ENCODE data around the gene GMPR.

Gene GMPR

DNA sequence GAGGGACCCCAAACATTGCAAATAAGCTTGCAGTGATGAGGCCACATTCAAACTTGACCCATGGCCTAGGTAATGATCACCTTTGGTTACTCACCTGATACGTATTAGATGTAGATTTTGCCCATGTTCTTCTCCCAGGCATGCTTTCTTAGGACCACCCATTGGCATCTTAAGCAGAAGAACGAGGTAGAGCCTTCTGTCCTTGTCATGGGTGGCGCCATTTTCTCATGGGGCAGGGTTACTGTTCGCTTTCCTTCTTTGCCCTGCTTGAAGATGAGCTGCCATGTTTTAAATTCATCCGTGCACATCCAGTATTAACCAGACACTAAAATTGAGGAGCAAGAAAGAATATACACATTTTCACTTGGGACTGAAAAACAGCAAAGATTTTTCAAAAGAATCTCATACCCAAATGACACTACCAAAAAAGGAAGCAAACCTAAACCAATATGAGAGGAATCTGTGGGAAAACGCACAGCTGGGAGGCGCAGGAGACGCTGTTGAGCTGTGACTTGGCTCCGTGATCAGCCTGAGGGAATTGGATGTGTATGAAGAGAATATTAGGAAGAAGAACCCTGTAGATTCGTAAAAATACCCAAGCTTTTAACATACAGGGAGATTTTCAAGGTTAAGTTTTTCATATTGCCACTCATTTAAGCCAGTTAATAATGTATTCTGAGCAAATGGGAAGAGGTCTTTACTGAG, 36.6 kb downstream of the GMPR start:
- no peak for DNase-seq

DNA sequence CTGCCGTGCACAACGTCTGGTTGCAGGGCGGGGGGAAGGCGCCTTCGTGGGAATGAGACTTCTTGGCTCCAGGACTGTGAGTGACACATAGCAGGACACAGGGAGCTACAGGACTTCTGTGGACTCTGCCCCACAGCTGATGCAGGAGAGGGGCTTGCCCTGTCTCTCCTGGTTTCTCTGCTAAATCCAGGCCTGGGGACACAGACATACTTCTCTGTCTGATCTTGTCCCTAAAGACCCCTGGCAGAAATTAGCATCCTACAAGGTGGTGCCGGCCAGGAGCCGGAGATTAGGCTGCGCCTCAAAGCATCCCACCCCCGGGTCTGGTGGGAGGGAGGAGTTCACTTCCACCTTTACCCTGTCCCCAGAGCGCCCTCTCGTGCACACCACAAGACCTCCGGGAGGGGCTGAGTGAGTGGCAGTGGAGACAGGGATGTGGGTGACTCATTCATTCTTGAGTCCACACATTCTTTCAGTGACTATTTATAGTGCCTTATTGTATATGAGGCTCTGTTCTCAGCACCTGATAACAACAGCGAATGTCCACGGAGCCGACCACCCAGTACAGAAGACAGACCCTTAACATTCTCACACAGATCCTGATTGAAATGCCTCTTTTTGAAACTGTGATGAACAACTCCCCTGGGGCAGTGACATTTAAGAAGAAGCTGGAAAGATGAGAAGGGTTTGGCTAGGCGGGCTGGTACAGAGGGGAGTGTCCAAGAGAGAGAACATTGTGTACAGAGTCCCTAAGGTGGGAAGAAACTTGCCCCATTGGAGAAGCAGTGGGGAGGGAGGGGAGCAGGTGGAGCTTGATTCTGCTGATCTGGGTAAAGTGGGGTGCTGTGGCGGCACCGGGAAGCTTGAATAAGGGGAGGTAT, 39.0 kb downstream of the GMPR start:
- no peak for DNase-seq

DNA sequence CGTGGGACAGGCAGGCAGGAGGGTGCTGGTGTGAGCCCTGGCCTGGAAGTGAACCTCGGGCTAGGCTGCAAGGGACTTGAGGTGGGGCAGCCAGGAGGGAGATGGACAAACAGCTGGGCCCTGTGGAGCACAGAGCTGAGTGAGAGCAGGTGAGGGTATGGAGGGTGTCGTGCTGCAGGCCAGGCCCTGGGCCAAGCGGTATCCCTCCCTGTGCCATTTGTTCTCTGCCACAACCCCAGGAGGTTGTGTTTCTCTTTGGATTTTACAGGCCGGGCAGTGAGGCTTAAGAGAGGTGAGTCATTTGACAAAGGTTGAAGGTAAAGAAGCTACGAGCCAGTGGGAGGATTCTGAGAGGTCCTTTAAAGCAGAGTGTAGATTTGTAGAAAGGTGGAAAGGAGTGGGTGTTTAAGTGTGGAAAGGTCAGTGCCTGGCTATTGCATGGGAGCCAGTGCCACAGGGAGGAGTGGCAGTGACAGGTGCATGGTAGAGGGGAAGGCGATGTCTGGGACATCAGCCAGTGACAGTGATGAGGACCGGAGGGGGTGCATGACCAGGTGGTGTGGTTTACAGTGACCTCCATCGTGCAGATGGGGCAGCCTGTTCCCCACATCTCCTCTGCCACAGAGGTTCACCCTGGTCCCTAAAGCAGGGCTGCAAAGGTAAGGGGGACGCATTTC, 39.8 kb downstream of the GMPR start:
- DNase-seq, result no peak

DNA sequence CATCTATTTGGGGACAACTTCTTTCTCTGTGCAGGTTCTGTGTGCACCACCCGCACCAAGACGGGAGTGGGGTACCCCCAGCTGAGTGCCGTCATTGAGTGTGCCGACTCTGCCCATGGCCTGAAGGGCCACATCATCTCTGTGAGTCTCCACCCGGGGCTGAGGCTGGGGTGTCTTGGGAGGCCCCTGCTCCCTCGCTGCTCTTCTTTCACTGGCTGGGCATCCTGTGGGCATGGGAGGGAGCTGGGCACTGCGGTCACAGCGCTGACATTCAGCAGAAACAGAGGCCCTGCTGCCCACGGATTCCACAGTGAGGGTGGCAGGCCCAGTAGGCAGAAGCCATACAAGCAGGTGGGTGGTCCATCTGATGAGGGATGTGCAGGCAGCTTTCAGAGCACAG, 40.4 kb downstream of the GMPR start:
- no peak for DNase-seq

DNA sequence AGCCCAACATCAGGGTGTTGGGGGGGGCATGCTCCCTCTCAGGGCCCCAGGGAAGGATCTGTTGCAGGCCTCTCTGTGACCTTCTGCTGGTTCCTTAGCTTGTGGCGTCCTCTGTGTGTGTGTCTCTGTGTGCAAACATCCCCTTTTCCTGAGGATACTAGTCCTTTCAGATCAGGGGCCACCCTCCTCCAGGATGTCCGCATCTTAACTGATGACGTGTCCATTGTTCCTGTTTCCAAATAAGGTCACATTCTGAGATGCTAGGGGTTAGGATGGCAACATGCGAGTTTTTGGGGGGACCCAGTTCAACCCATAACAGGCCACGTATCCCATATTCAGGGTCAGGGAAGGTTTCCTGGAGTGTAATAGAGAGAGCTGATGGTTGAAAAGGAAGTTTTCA, 40.9 kb downstream of the GMPR start:
- no peak for DNase-seq

DNA sequence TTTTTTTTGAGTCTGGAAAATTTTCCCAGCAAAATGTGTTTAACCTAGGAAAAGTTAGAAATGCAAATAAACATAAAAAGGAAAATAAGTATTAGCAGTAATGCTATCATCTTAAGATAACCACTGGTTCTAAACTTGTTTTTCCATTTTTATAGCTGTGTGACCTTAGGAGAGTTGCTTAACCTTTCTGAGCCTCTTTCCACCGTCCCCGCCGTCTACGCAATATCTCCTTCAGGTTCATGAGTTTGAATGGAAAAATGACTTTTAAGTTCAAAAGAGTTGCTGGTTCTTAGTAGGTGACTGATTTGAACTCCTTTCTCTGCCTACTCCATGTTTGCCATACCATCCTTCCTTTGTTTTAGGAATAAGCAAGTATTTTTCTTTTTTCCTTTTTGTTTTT, 44.0 kb downstream of the GMPR start:
- no peak for DNase-seq

DNA sequence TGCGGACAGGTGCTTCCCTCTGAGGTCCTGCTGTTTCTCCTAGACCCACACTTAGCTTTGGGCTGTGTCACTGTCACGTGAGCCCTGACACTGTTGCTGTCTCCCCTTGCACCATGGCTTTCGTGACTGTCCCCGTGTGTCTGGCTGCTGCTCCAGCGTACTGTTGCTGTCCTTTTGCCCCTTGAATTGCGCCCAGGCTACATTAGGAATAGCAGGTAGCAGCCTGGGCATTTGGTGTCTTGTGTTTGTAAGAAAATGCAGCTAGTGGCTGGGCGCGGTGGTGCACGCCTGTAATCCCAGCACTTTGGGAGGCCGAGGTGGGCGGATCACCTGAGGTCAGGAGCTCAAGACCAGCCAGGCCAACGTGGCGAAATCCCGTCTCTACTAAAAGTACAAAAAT, 46.1 kb downstream of the GMPR start:
- no peak for DNase-seq

DNA sequence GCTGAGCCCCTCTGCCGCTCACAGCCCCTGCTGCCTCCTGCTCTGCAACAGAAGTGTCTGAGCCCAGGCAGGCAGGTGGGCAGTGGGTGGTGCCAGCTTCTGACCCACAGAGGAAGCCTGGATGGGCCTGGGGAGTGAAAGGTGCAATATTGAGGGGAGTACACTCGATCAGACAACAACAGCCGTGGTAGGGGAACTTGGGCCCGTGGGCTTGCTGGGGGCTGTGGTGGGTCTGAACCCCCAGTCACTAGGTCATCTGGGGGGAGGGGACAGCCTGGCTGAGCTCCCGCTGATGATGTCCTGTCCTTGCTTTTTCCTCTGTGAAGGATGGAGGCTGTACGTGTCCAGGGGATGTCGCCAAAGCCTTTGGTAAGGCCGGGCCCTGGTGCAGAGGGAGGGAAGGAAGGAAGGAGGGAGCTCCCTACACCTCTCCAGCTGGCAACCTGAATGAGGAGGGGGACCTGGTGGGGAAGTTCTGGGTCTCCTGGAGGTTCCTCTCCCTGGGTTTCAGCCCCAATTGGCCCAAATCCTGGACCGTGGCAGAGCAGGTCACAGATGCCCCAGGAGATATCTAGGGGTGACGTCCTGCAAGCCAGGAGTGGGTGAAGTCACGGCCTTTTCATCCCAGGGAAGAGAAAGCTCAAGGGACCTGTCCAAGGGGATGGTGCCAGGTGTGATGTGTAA, 47.2 kb downstream of the GMPR start:
- DNase-seq, result no peak

DNA sequence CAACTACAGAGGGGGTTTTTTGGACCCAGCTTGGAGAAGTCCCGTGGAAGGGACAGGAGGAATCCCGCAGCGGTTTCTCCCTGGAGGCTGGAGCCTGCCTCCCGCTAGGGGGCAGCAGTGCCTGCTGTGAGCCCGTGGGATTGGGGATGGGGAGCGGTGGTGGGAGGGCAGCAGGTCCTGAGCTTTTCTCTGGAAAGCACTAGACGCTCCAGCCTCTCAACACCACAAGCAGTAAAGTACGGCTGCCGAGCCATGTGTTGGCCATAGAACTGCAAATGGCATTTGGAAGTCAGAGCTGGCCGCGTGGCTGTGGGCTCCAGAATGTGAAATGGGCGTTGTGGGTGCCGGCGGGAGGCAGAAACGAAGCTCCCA, 47.8 kb downstream of the GMPR start:
- DNase-seq, result no peak

DNA sequence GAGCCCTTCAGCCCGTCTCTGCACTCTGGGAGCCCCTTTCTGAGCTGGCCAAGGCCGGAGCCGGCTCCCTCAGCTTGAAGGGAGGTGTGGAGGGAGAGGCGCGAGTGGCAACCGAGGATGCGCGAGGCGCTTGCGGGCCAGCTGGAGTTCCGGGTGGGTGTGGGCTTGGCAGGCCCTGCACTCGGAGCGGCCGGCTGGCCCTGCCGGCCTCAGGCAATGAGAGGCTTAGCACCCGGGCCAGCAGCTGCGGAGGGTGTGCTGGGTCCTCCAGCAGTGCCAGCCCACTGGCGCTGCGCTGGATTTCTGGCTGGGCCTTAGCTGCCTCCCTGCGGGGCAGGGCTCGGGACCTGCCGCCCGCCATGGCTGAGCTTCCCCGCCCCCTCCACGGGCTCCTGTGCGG, 49.8 kb downstream of the GMPR start:
- DNase-seq, result no peak

DNA sequence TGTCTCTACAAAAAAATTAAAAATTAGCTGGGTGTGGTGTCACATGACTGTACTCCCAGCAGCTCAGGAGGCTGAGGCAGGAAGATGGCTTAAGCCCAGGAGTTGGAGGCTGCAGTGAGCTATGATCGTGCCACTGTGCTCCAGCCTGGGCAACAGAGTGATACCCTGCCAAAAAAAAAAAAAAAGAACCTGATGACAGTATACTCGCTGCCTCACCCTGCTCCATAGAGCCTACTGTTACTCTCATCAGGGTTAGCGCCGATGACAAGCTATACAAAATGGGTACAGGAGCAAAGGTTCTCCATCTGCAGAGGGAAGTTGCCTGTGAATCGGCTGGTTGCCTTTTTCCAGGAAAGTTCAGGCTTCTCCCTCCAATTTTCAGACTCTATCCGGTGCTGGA, 53.4 kb downstream of the GMPR start:
- no peak for DNase-seq

DNA sequence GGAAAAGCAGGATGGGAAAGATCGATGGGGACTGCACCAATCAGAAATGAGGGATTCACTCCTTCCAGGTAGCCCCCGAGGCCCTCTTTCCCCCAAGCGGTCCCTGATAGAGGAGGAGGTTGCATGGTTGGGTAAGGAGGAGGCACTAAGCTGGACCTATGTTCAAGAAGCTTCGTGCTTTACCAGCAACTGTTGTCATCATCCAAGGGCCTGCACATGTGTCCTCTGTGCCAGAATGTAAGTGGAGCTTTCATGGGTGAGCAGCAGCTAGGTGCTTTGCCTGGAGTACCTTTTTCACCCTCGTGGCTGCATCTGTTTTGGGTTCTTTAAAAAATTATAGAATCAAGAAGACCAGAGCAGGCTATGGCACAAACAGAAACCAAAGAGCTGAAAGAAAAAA, 54.0 kb downstream of the GMPR start:
- no peak for DNase-seq

DNA sequence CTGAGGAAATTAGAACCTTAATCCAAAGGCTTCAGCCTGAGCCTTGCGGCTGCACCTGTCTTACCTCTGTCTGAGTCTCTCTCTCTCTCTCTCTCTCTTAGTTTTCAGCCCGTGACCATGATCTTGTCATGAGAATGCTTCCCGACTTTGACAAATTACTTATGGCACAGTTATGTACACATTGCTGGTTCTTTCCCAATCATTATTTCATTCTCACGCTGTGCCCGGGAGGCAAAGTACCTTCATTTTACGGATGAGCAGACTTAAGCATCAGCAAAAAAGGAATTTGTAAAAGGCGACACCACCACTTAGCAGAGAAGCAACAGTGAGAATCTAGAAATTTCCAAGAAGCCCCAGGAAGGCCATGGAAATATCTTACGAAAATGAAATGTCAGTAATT, 54.6 kb downstream of the GMPR start:
- DNase-seq, result no peak

DNA sequence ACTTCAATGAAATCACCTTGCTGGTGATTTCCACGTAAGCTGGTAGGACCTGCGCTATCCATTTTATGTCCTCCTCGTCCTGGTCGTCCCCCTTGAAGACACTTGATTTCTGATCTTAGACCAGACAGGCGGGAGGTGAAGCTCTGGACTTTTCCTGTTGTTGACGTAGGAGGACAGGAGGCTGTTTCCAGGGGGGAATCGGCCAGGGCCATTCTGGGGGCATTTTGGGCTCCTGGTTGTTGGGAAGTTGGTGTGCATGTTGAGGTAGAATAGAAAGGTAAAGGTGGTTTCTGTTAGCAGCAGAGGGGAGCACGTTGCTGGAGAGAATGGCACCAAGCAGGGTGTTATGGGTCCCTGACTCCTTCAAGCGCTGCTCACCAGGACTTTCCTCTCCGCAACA, 56.0 kb downstream of the GMPR start:
- no peak for DNase-seq

DNA sequence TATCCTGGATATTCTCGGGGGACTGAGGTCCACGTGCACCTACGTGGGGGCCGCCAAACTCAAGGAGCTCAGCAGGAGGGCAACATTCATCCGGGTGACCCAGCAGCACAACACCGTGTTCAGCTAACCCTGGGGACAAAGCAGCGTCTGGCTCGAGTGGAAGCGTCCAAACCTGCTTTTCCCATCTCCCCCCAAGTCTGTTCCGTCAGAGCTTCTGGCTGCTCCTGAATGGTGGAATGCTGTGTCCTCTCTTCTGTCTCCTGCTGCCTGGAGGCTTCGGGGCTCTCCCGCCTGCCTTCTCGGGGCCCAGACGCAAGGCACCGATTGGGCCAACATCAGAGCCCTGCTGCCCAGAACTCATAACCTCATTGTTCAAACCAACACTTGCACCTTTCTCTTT, 56.7 kb downstream of the GMPR start:
- DNase-seq, result no peak

DNA sequence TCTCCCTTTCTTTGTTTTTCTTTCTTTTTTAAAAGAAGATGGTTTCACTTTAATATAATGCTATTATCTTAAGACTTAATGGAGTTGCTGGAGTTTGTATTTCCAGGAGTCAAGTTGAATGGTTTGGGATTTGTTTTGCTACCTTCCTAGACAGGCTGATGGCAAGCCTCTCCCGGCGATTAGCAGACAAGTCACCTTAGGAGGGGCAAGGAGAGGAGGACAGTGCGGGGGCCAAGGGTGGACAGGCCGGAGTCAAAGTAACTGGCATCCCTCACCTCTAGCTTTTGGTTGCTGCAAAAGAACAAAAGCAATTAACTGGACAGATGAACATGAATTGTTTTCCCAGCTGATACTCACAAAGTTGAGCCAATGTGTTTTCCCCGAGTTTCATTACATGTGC, 57.1 kb downstream of the GMPR start:
- no peak for DNase-seq

DNA sequence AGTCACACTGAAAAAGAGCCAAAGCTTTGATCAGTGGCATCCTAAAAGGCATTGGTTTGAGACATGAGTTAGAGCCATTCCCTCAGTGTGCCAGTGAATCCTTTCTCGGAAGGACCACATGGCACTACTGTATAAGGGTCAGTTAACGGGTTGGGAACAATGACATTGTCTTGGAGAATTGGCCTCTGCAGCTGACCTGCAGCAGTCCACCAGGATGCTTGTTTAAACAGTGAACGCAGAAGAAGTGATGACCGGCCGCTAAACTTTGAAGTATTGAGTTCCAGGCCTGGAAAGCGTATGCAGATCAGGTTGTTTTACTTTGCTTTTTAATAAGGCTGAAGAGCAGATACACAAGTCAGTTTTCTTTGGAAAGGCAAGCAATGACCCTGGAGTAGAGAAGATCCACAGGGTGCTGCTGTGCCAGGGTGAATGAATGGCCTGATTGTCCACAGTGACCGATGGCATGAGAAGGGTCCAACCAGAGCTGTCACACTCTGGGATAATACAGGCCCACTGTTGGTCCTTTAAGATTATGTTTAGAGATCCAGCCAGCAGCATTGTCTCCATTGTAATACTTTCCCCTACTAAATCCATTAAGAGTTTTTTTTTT, 57.8 kb downstream of the GMPR start:
- DNase-seq, result no peak

DNA sequence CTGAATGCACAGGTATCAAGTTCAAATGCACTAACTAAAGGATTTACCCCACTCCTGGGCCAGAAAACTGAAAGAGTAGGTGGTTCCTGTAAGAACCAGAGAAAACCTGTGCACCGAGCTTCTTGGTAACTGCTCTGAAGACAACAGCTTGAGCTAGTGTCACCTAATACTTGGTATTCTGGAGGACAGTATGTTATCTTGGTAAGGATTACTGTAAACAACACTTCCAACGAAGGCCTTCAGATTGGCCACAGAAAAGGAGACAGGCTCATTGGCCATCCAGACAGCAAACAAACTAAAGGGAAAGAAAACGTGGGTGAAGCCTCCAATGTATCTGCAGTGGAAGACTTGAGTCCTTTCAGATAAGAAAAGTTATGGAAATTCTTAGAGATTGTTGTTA, 61.5 kb downstream of the GMPR start:
- no peak for DNase-seq

DNA sequence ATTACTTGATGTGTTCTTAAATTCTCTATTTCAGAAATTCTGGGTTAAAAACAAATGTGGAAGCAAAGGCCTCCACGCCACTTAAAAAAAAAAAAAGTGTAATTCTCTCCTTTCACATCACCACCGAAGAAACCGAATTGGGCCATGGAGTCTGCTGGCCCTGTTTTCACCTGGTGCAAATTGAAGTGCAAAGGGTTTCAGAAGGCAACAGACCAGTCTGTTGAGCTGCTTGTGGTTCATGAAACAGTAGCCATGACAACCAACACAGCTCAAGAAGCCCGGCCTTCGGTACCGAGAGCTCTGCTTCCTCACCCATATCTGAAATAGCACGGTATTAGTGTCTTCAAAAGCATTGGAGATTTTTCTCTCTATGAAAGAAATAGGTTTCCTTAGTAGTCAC, 63.1 kb downstream of the GMPR start:
- DNase-seq, result no peak

DNA sequence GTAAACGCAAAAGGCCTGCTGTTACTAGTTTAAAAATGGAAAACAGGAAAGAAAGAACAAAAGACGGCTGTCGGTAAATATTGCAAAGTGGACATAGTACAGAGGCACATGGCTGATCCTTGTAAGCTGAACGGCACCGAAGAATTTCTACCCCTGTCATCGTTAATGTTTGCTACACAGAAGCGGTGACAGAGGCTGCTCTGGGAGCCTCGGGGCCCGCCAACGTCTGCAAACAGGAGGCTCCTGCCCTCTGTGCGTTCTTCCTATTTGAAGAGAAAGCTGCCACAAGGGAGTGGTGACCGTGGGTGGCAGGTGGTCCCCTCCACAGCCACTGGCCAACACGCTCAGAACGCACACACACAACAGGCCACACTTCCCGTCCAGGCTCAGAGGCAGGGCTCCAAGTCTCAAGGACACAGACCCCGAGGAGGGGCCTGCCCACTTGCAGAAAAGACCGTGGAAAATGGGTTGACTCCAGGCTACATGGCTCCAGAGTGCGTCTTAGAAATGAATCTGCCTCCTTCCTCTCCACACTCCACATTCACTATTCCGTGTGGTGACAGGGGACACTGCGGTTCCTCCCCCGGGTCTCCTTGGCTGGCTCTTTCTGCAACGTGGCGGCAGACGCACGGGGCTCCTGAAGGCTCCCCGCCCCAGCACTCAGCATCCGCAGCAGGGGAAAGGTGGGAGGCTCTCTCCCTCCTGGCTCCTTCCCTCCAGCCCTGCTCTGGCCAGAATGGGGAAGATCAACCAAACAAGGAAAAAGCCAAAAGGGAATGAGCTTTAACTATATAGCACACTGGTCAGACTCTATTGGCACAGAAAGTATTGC, 64.5 kb downstream of the GMPR start:
- DNase-seq, result no peak

DNA sequence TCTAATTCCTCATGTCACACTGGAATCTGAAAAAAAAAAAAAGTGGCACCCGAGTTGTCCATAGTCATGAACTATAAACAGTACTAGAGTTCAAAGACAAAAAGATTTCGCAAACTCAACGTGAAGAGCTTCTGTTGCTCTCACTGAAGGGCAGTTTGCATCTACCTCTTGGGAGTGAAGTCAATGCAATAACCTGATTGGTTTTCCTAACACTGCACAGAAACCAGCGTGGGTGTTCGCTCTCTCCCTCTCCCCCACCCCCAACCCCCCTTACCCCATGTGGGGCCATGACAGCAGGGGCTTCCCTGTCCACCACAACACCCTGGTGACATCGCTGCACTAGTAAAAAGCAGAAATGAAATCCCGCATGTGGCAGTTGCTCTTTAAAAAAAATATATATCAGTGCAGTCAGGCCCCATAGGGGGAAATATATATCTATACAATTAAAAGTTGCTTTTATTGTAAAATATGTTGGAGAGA, 66.9 kb downstream of the GMPR start:
- no peak for DNase-seq

DNA sequence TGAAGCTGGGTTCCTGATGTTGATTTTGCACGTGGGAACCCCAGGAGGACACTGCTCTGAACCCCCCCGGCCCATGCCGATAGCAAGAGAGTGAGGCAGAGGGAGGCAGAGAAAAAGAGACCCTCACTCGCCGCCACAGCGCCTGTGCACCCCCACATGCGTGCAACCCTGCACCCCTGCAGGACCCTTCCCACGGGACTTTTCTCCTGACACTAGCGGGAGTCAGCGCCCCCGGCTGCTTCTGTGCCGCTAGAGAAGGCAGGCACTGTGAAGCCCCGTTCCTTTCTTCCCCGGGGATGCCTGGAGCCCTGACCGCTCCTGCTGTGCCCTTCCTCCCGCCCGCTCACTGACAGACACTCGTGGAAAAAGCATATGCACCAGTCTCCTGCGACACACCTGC, 67.4 kb downstream of the GMPR start:
- DNase-seq, result no peak

Measured in CD4-positive, alpha-beta T cell treated with Interleukin-4 for 4 hours (primary cell).